CD4-positive, alpha-beta T cell treated with Interleukin-17A for 1 hour (primary cell): ENCODE results near the gene GAPVD1.
"Not testable (repeated sequence)": the region's sequence is repeated elsewhere in the genome, so short reads cannot be mapped to it uniquely, and the experiment has no call there.

Experiments
- DNase-seq: peaks from one replicate; pipeline ENCODE4 v3.0.0-alpha.2; 2020

GAPVD1 gene

DNA sequence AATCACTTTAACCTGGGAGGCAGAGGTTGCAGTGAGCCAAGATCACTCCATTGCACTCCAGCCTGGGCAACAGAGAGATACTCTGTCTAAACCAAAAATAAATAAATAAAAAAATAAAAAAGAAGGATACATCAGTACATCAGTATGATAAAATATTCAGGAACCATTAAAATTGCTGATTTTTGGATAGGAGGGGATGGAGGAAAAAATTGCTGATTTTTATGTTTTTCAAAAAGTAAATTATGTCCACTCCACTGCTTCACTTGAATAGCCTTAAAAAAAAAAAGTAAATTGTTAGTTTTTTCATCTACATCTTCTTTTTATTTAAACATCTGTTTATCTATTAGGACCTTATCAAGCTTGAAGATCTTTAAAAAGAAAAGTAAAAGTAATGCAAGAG, 7.4 kb upstream of the GAPVD1 start:
- no peak for DNase-seq

DNA sequence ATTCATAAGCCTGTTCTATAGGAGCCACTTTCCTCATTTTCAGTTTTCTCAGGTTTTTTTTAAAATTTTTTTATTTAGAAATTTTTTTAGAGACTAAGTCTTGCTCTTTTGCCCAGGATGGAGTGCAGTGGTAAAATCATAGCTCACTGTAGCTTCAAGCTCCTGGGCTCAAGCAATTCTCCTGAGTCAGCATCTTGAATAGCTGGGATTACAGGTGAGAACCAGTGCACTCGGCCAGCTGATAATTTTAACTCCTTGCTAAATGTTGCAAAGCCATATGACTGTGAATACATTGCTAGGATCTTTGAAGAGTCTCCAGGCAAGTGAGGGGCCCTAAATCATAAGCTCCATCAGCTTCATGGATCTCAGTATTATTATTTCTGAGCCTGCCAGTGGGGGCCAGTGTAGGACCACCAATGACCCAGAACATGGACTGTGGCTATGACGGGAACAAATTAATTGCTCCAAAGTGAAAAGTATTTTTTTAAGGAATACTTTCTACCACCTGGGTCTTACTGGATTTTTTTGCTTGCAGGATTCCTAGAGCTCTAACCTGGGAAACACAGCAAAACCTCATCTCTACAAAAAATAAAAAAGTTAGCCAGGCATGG, 5.7 kb upstream of the GAPVD1 start:
- DNase-seq, result no peak

DNA sequence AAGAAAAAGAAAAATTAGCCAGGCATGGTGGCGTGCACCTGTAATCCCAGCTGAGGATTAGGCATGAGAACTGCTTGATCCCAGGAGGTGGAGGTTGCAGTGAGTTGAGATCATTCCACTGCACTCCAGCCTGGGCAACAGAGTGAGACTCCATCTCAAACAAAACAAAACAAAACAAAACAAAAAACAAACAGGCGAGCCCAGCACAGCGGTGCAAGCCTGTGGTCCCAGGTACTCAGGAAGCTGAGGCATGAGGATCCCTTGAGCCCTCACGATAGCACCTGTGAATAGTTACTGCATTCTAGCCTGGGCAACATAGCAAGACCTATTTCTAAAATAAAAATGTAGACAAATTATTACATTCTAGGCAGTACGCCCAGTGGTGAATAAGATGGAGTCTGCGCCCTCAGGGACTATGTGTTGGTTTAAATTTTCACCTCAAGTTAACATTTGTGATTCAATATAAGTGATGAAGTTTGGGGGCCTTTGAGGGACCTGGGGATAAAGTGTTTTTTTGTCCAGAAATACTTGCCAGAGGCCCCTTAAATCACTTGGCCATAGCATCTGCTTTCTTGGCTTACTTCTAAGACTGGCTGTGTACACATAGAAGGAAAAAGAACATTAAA, 3.4 kb upstream of the GAPVD1 start:
- no peak for DNase-seq

DNA sequence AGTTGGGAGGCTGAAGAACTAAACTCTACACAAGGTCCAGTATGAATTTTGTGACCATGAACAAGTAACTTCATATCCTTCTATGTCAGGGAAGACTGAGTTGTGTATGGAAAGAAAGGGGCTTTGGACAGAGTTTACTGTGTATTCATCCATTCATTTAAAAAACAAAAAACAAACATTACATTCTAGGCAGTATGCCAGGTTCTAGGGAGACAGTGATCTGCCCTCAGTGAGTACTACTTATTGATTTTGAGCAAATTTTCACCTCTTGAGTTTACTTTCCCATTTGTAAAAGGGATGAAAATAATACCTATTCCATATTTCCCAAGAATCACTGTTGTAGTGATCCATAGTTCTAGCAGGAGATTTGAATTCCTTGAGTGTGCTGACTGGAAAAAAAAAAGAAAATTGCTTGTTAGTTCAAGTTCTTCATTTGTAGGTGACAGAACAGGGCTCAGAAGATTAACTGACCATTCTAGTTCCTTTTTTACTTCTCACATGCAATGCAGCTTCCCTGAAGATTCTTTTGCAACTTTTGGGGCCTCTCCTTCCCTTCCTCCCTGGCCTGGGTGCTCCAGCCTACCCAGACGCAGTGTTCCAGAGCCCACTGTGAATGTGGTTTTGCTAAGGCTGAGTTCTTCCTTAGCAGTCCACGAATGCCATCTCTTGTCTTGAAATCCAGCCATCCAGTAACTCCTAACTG, 2.6 kb upstream of the GAPVD1 start:
- DNase-seq, result no peak

DNA sequence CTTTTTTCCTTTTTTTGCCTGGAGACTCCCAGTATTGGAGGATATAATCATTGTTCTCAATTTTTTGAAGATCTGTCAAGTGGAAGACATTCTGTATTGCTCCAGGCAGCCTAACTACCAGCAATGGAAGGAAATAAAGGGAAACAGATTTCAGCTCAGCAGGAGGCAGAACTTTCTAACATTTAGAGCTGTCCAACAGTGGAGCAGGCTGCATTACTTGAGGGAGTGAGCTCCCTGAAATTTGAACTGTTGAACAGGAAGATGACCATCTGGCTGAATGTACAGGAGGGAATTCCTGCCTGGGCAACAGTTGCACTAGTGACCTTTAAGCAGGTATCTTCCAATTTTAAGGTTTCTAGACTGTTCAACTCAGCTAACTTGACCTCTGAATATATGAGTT, 1.1 kb upstream of the GAPVD1 start:
- DNase-seq, result no peak

DNA sequence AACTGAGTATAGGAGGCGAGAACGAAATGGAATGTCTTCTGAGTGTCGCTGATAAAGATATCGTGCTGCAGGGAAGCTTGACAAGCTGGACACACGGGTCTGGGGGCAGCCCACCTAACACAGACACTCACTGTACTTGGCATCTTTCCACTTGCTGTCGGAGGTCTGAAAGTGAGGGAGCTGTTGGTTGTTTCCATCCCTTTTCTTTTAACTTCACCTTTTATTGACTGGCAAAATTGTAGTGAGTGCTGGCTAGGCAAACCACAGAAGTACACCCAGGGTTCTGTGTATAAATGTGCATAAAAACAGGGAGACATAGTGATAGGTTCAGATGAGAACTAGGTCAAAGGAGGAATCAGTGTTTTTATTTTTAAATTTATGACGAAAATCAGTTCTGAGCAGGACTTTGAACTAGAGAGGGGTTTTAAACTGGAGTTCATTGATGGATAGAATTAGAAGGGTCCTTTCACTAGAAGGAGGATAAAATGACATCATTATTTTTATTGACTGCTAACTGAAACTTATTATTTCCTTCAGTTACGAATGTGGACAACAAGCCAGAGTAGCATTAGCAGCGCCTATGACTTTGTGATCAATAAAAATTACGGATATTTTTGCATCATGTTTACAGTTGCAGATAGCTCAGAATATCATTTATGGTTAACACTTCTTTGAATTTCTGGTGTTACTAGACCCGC, 817 bp downstream of the GAPVD1 start:
- peak; percentile 33 for DNase-seq

DNA sequence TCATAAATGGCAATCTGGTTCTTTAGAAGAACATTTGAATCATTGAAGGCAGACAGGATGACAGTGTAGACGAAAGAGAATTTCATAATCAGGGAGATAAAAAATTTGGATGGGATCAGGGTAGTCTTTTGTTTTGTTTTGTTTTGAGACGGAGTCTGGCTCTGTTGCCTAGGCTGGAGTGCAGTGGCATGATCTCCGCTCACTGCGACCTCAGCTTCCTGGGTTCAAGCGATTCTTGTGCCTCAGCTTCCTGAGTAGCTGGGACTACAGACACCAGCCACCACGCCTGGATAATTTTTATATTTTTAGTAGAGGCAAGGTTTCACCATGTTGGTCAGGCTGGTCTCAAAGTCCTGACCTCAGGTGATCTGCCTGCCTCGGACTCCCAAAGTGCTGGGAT, 2.4 kb downstream of the GAPVD1 start:
- peak; percentile 68 for DNase-seq

DNA sequence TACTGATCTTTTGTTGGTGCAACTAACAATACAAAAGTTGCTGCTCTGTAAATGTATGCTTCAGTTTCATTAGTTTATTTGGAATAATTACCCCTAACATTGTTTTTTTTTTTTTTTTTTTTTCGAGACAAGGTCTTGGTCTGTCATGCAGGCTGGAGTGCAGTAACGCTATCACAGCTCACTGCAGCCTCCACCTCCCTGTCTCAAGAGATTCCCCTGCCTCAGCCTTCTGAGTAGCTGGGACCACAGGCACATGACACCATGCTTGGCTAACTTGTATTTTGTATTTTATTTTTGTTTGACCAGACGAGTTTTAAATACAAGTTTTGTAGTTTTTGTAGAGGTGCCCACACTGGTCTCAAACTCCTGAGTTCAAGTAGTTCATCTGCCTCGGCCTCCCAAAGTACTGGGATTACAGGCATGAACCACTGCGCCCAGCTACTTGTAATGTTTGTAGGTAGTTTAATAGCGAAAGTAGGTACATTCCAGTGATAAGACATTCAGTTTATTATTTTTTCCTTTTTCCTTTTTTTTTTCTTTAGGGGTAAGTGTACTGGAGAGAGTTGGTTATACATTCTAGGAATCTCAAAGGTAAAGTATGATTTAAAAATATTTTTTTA, 6.9 kb downstream of the GAPVD1 start:
- DNase-seq, result no peak

DNA sequence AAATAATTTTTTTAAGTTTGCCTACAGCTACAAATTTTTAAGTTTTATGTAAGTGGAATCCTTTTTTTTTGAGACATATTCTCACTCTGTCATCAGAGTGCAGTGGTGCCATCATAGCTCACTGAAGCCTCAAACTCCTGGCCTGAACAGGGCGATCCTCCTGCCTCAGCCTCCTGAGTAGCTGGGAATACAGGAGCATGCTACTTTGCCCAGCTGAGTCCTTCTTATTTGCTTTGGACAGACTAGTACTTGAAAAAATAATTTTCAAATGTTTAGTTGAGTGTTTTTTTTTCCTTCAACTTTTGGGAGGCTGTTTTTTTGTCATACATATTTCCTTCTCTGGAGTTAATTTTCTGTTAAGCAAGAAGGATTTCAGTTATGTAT, 7.4 kb downstream of the GAPVD1 start:
- DNase-seq, result no peak

DNA sequence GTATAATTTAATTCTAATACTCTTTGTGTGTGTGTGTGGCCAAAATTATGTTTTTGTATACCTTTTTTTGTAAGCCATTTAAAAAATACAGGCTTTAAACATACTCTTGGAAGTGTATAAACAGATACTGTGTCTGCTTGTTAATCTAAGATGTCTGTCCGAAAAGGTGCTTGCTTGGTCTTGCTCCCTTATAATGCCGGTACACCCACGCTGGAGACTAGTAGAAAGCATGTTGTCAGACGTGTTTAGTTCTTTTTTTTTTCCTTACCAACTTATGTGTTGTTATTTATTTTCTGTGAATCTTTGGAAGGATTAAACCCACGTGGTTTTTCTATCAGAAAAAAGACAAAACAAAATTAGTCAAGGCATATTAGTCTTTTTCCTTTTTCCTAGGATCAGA, 9.5 kb downstream of the GAPVD1 start:
- DNase-seq, result no peak

DNA sequence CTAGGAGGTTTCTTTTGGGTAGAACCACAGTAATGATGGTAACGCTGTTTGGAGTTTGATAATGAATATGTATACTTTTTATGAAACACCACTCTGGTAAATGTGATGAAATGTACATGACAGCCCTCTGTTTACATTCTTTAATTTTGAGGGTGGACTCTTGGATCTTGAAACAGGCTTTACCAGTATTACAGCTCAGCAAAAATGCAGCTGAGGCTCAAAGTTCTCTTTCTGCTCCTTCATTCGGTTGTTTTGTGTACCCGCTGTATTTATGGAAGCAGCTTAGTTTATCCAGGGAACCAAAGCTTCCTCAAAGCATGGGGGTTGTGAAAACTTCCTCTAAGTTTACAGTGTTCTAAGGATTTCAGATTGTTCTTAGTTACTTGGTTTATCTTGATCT, 11.1 kb downstream of the GAPVD1 start:
- no peak for DNase-seq

DNA sequence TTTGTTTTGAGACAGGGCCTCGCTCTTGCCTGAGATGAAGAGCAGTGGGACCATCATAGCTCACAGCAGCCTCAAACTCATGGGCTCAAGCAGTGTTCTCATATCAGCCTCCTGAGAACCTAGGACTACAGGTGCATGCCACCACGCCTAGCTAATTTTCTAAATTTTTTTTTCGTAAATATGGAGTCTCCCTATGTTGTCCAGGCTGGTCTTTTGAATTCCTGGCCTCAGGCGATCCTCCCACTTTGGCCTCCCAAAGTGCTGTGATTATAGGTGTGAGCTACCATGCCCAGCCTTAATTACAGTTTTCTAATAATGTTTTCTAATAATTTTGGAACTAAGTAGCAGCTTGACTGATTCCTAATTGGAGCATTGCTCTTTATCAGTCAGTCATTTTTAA, 15.1 kb downstream of the GAPVD1 start:
- DNase-seq, result no peak

DNA sequence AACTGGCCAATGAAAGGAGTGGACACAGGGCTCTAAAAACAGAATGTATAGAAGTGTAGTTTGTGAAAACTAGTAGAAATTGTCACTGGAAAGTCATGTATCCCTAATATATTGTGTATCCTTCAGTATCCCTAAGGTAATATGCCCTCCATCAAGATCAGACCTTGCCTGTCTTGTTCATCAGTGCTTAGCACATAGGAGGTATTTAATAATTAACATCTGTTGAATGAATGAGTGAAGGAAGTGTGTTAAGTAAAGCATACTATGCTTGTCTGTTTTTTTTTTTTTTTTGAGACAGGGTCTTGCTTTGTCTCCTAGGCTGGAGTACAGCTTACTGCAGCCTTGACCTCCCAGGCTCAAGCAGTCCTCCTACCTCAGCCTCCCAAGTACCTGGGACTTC, 15.8 kb downstream of the GAPVD1 start:
- DNase-seq, result no peak

DNA sequence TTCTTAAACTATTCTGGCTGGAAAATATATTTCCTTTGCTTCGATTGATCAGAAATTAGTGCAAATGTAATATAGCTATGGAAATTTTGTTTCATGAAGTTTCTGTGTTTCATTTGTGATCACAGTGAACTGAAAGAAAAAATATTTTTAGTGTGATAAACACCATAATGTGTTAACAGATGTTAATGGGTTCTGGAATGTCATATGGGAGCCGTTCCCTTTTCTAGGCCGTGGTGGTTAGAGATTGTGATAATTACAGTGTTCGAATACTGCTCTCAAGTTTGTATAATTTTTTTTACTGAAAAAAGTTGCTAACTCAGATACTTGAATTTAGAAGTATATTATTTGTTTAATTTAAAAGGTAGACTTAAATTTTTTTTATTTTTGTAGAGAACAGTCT, 19.3 kb downstream of the GAPVD1 start:
- no peak for DNase-seq

DNA sequence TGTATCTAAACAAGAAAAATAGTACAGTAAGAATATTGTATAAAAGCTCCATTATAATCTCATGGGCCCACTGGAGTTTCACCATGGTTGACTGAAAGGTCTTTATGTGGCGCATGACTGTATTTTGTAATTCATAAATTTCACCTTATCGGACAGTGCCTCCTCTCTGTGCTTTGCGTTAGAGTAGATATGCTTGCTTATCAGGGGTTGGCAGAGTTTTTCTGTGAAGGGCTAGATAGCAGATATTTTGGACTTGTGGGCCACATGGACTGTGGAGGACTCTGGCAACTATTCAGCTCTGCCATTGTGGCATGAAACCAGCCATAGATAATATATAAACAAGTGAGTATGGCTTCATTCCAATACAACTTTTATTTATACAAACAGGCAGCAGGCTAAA, 23.2 kb downstream of the GAPVD1 start:
- no peak for DNase-seq

DNA sequence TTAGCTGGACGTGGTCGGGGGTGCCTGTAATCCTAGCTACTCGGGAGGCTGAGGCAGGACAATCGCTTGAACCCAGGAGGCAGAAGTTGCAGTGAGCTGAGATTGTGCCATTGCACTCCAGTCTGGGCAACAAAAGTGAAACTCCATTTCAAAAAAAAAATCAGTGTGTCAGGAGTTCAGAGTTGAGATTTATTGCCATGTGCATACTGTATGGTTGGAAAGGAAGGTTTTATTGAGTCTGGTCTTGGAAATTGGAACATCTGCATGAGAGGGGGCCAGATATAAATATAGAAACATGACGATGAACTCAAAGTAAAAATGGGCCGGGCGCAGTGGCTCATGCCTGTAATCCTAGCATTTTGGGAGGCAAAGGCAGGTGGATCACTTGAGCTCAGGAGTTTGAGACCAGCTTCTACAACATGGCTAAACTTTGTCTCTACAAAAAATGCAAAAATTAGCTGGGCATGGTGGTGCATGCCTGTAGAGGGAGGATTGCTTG, 25.4 kb downstream of the GAPVD1 start:
- DNase-seq, result not testable (repeated sequence)

DNA sequence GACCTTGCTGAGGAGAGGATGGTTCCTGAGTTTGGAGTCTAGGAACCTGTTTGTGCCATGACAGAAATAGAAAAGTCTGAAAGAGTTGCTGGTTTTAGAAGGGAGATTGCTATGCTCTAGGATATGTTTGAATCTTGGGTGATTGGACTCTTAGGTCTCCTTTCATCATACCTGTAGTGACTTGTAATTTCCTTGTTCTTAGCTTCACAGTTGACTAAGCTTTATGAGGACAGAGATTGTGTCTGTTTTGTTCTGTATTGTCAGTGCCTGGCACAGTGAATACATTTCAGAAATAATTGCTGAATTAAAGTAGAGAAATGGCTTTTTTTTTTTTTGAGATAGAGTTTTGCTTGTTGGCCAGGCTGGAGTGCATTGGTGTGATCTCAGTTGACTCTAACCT, 31.5 kb downstream of the GAPVD1 start:
- DNase-seq, result no peak

DNA sequence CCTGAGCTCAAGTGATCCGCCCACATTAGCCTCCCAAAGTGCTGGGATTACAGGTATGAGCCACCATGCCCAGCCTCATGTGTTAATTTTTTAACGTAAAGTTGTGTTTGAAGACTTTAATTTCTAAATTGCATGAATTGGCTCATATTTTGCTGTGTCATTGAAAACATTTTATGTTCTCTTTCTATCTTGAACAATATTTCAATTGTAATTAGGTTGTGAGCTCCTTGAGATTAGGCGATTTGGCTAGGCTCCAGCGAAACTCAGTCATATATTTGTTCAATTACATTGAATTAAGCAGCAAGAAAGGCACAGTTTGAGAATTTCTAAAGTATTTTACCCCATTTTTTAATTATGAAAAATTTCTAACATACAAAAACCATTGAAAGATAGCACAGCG, 34.0 kb downstream of the GAPVD1 start:
- no peak for DNase-seq

DNA sequence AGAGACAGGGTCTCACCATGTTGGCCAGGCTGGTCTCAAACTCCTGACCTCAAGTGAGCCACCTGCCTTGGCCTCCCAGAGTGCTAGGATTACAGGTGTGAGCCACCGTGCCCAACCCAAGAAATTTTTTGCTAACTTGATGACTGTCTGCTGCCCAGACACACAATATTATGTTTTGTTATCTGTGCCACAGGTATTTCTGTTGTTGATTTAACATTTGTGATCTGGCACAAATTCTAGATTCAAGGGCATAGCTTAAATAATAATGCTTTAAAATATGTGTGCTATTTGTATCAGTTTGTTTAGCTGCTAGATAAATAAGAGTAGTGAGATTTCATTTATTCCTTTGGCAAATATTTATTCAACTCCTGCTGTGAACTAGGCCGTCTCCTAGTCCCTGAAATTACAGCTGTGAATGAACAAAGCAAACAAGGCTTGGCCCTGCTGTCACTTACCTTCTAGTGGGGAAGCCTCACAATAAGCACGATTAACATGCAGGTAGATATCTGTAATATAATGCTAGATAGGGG, 35.3 kb downstream of the GAPVD1 start:
- no peak for DNase-seq

DNA sequence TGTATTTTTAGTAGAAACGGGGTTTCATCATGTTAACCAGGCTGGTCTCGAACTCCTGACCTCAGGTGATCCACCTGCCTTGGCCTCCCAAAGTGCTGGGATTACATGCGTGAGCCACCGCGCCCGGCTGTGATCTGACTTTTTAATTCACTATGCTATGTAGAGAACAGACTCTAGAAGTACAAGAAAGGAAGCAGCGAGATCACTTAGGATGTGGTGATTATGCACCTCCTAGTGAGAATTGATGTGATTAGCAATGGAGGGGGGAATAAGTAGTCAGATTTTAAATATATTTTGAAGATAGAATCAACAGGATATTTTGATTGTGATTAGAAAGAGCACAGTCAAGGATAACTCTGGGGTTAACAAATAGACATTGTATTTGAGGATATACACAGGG, 36.3 kb downstream of the GAPVD1 start:
- no peak for DNase-seq

DNA sequence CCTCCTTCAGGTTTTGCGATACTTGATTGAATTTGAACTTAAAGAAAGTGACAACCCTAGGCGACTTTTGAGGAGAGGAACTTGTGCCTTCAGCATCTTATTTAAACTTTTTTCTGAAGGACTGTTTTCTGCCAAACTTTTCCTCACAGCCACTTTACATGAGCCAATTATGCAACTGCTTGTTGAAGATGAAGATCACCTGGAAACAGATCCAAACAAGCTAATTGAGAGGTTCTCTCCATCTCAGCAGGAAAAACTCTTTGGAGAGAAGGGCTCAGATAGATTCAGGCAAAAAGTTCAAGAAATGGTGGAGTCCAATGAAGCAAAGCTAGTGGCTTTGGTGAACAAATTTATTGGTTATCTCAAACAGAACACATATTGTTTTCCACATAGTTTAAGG, 40.6 kb downstream of the GAPVD1 start:
- DNase-seq, result no peak

DNA sequence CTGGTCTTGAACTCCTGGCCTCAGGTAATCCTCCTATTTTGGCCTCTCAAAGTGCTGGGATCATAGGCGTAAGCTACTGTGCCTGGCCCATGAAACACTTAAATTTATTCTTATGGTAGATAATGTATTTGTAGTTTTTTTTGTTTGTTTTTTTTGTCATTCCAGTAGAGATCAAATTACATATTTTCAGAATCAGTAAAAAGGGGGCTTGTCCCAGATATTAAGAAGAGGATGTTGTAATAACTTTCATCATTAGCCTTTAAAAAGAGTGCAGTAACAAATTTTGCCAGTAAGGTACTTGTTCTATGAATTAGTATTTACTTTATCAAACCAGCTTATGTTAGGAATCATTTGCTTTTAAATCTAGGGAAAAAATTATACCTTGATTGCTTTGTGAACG, 42.6 kb downstream of the GAPVD1 start:
- DNase-seq, result no peak

DNA sequence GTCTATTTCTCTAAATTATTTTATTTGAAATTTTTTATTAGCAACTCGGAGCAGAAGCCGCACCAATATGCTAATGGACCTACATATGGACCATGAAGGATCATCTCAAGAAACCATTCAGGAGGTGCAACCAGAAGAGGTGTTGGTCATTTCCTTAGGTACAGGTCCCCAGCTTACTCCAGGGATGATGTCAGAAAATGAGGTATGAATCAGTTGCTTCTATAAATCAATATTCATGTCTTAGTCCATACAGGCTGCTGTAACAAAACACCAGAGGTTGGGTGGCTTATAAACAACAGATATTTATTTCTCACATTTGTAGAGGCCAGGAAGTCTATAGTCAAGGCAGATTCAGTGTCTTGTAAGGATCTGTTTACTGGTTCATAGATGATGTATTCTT, 50.8 kb downstream of the GAPVD1 start:
- DNase-seq, result no peak
